Tracheal epithelial cell (primary cell): ENCODE data around the gene FAM204A. TPM values are rescaled to one million over a fixed set of nuclear protein-coding genes. Genes with fewer than 3 reads are reported as not detected.

Experiments used
- total RNA-seq: library from RNA; depleted of rRNA; stranded (reverse); fragments of >200 nt; gene quantifications from 2 replicates; pipeline ENCODE4 v1.2.1, GENCODE V29; 2014

FAM204A gene
- 65.5 and 69.9 TPM in 2 replicates for total RNA-seq

GRCh38 chr10:118341791-118342637 is at the start of gene FAM204A:
Gene FAM204A (minus strand): TSS chr10:118342324. CDS start chr10:118336415, 5,909 bp downstream.

